H1 (cell line): ENCODE data around the gene ZBTB20. TPM values are rescaled to one million over a fixed set of nuclear protein-coding genes. Genes with fewer than 3 reads are reported as not detected.

Source experiments
- CTCF ChIA-PET: fragments of 300-600 bp; sonication (Branson Sonifier 250); formaldehyde crosslinking; loops from one replicate; lab custom pipeline; 2021; ENCODE audit not compliant: partially characterized antibody; lab: Charles Lee
- POLR2A ChIA-PET: fragments of 300-600 bp; sonication (Branson Sonifier 250); formaldehyde crosslinking; loops from one replicate; lab custom pipeline; 2021; ENCODE audit warnings: inconsistent platforms; ENCODE audit not compliant: partially characterized antibody; lab: Charles Lee
- DNase-seq, 2 experiments: peaks; one replicate each; pipeline versions ENCODE4 v3.0.0 to v3.0.0-alpha.2; 2010 to 2022; ENCODE audit warnings: low spot score in 2 of 2, low read depth in 1 of 2, mixed read lengths in 1 of 2
- FAIRE-seq: peaks from 2 replicates; lab custom pipeline; 2011; peaks lifted over from hg19 to GRCh38; lab: Jason Lieb, UNC
- H2AFZ ChIP-seq: 2 replicates; pipeline ENCODE4 v1.8.1; 2012; ENCODE audit warnings: low read length, inconsistent platforms
- H2AK5ac ChIP-seq: 2 replicates; pipeline ENCODE4 v1.6.1; 2013; ENCODE audit warnings: low read depth, low read length
- H2BK120ac ChIP-seq: replicated peaks from 2 replicates; pipeline ENCODE3; 2013; ENCODE audit warnings: low read depth, low read length, inconsistent platforms
- H2BK12ac ChIP-seq: 2 replicates; pipeline ENCODE4 v1.6.1; 2013; ENCODE audit warnings: low read depth, low read length
- H2BK15ac ChIP-seq: 2 replicates; pipeline ENCODE4 v1.6.1; 2013; ENCODE audit warnings: low read length
- H2BK20ac ChIP-seq: 2 replicates; pipeline ENCODE4 v1.6.1; 2013; ENCODE audit warnings: low read length
- H2BK5ac ChIP-seq: 2 replicates; pipeline ENCODE4 v1.6.1; 2013; ENCODE audit warnings: low read depth, low read length
- H3K14ac ChIP-seq: 2 replicates; pipeline ENCODE4 v1.6.1; 2013; ENCODE audit warnings: inconsistent platforms; ENCODE audit not compliant: insufficient read length
- H3K18ac ChIP-seq: 2 replicates; pipeline ENCODE4 v1.6.1; 2013; ENCODE audit warnings: low read length; ENCODE audit errors: extremely low read depth
- H3K23ac ChIP-seq: 2 replicates; pipeline ENCODE4 v1.6.1; 2013; ENCODE audit warnings: inconsistent platforms; ENCODE audit not compliant: insufficient read length
- H3K23me2 ChIP-seq: 2 replicates; pipeline ENCODE4 v1.6.1; 2013; ENCODE audit warnings: low read depth, low read length
- H3K27ac ChIP-seq: 2 replicates; pipeline ENCODE4 v1.6.1; 2011; ENCODE audit warnings: low read depth, low read length, inconsistent platforms
- H3K27me3 ChIP-seq, 4 experiments: replicated peaks in 1 of 4; 1 replicate in 1 of 4; 2 replicates in 3 of 4; pipeline versions ENCODE4 v1.6.1 to v1.8.1; 2011 to 2013; ENCODE audit warnings: low read length in 3 of 4, mild to moderate bottlenecking in 3 of 4, inconsistent platforms in 2 of 4, mixed read lengths in 2 of 4, moderate library complexity in 1 of 4; ENCODE audit not compliant: control insufficient read depth in 3 of 4, insufficient read depth in 3 of 4; ENCODE audit errors: extremely low read depth in 1 of 4
- H3K36me3 ChIP-seq, 4 experiments: 2 replicates each; pipeline versions ENCODE4 v1.6.1 to v1.8.1; 2011 to 2013; ENCODE audit warnings: mild to moderate bottlenecking in 4 of 4, low read length in 3 of 4, moderate library complexity in 2 of 4, control low read depth in 1 of 4, inconsistent platforms in 1 of 4; ENCODE audit not compliant: insufficient read depth in 4 of 4, control insufficient read depth in 2 of 4
- H3K4ac ChIP-seq: replicated peaks from 2 replicates; pipeline ENCODE3; 2013; ENCODE audit warnings: low read length, low read depth, mixed read lengths, inconsistent platforms; ENCODE audit not compliant: insufficient read length
- H3K4me1 ChIP-seq, 4 experiments: replicated peaks in 1 of 4; 1 replicate in 1 of 4; 2 replicates in 3 of 4; pipeline versions ENCODE4 v1.6.1 to v1.8.1; 2011 to 2013; ENCODE audit warnings: low read length in 3 of 4, inconsistent platforms in 2 of 4, mixed read lengths in 1 of 4; ENCODE audit not compliant: insufficient read depth in 4 of 4, control insufficient read depth in 3 of 4
- H3K4me2 ChIP-seq, 2 experiments: 2 replicates each; pipeline versions ENCODE4 v1.6.1 to v1.8.1; 2011 to 2013; ENCODE audit warnings: low read depth in 2 of 2, low read length in 2 of 2, control low read depth in 1 of 2, inconsistent platforms in 1 of 2, mild to moderate bottlenecking in 1 of 2; ENCODE audit not compliant: insufficient read depth in 1 of 2
- H3K4me3 ChIP-seq, 4 experiments: fragments of 200-600, 300-600 bp in 1 of 4; sonication (generic), shearing (Covaris generic), sonication (Bioruptor Twin) in 1 of 4; 2 replicates each; pipeline versions ENCODE4 v1.5.1 to v1.8.1; 2011 to 2016; ENCODE audit warnings: low read length in 4 of 4, low read depth in 3 of 4, control low read depth in 2 of 4, inconsistent platforms in 2 of 4, mild to moderate bottlenecking in 2 of 4, mixed read lengths in 1 of 4, moderate library complexity in 1 of 4; ENCODE audit not compliant: insufficient read depth in 2 of 4; ENCODE audit errors: extremely low read depth in 1 of 4
- H3K56ac ChIP-seq: replicated peaks from 2 replicates; pipeline ENCODE3; 2013; ENCODE audit warnings: low read depth, mild to moderate bottlenecking, mixed read lengths, low read length, inconsistent platforms; ENCODE audit not compliant: insufficient read length
- H3K79me1 ChIP-seq: 2 replicates; pipeline ENCODE4 v1.6.1; 2013; ENCODE audit warnings: low read depth, low read length, control low read depth
- H3K79me2 ChIP-seq, 2 experiments: 2 replicates each; pipeline versions ENCODE4 v1.6.1 to v1.8.1; 2012 to 2013; ENCODE audit warnings: low read length in 2 of 2, mild to moderate bottlenecking in 2 of 2, inconsistent platforms in 1 of 2; ENCODE audit not compliant: insufficient read depth in 2 of 2, control insufficient read depth in 1 of 2
- H3K9ac ChIP-seq, 4 experiments: replicated peaks in 1 of 4; 1 replicate in 1 of 4; 2 replicates in 3 of 4; pipeline versions ENCODE4 v1.6.1 to v1.8.1; 2011 to 2013; ENCODE audit warnings: low read depth in 3 of 4, low read length in 3 of 4, control low read depth in 2 of 4, mild to moderate bottlenecking in 2 of 4, moderate library complexity in 2 of 4, inconsistent platforms in 1 of 4; ENCODE audit errors: extremely low read depth in 1 of 4
- H3K9me3 ChIP-seq, 2 experiments: 2 replicates each; pipeline versions ENCODE4 v1.6.1 to v1.8.1; 2012 to 2013; ENCODE audit warnings: mild to moderate bottlenecking in 2 of 2, moderate library complexity in 2 of 2, control low read depth in 1 of 2, inconsistent platforms in 1 of 2, low read depth in 1 of 2, low read length in 1 of 2, mixed read lengths in 1 of 2; ENCODE audit not compliant: insufficient read depth in 2 of 2
- H4K20me1 ChIP-seq, 2 experiments: replicated peaks in 1 of 2; 2 replicates each; pipeline versions ENCODE3 to v1.8.1; 2011 to 2013; ENCODE audit warnings: inconsistent platforms in 2 of 2, low read length in 2 of 2, mild to moderate bottlenecking in 1 of 2; ENCODE audit not compliant: insufficient read depth in 2 of 2, control insufficient read depth in 1 of 2
- H4K5ac ChIP-seq: 2 replicates; pipeline ENCODE4 v1.6.1; 2013; ENCODE audit warnings: low read length, low read depth, mixed read lengths, inconsistent platforms; ENCODE audit not compliant: insufficient read length
- H4K8ac ChIP-seq: 2 replicates; pipeline ENCODE4 v1.8.0; 2013; ENCODE audit warnings: mild to moderate bottlenecking, moderate library complexity, low read length, inconsistent platforms; ENCODE audit not compliant: insufficient read depth; ENCODE audit errors: extremely low read depth
- H4K91ac ChIP-seq: replicated peaks from 2 replicates; pipeline ENCODE3; 2013; ENCODE audit warnings: low read length, mixed read lengths, inconsistent platforms; ENCODE audit not compliant: insufficient read length
- NRF1 ChIP-seq: IDR thresholded peaks from 2 replicates; pipeline ENCODE4 v1.6.1; 2011; ENCODE audit warnings: mild to moderate bottlenecking, low read depth, low read length, improper control_type of control experiment
- SP1 ChIP-seq: IDR thresholded peaks from 2 replicates; pipeline ENCODE4 v1.6.1; 2011; ENCODE audit warnings: low read depth, low read length
- TAF7 ChIP-seq: optimal IDR thresholded peaks from 2 replicates; pipeline ENCODE3; 2011; ENCODE audit warnings: low read depth, mild to moderate bottlenecking, inconsistent platforms, low read length, moderate library complexity, borderline replicate concordance
- WGBS, 2 experiments: shearing (Covaris generic) in 1 of 2; methylation state at CpG; one replicate each; pipeline versions ENCODE4 v1.1.6 to v1.1.7; 2013 to 2015; ENCODE audit warnings: low lambda C conversion rate in 2 of 2, mixed read lengths in 2 of 2, inconsistent platforms in 1 of 2, low coverage in 1 of 2, missing lambda C conversion rate in 1 of 2; ENCODE audit not compliant: insufficient replicate concordance in 2 of 2, insufficient coverage in 1 of 2, insufficient read length in 1 of 2; ENCODE audit errors: extremely low coverage in 1 of 2, missing lambda C conversion rate in 1 of 2; 5-methylcytosine and 5-hydroxymethylcytosine counted together
- polyA plus RNA-seq, 7 experiments: library from polyadenylated mRNA; depleted of rRNA in 3 of 7; stranded (reverse) in 5 of 7; unstranded in 2 of 7; fragments of >200 nt in 5 of 7; fragments of 200-250 nt in 2 of 7; gene quantifications; 1 replicate in 5 of 7; 2 replicates in 1 of 7; 4 replicates in 1 of 7; pipeline versions ENCODE4 v1.2.1 to v1.2.3, GENCODE V29; 2011 to 2013; ENCODE audit warnings: missing spikeins in 2 of 7, mixed read lengths in 2 of 7
- total RNA-seq: library from RNA; stranded (reverse); fragmentation: NEBNext Ultra II Directional; extraction: Animal tissue kit (Norgen Biotek cat#: 25700); gene quantifications from 2 replicates; pipeline ENCODE4 v1.2.1, GENCODE V29; 2021

The ZBTB20 gene
- total and polyA plus RNA-seq, 2 of the 8 experiments (the other 6 are each of a cell fraction or from before 2014, with no cell fraction given): 0.35 to 1.3 TPM

DNA sequence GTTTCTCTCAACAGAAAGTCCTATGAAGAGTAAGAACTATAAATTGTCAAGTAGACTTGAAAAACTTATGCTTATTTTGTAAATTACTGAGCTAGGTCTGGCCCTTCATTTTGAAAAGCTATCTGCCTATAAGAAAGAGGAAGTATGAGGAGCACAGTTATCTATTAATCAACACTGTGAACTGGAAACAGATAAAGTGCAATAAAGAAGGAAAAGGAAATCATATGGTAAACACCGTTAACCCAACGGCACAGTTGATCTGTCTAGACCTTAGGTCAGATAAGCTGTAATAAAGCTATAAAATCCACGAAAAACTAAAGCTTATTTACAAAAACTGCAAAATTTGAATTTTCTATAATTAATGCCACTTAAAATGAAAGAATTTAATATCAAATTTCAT lies 242.5 kb downstream of the ZBTB20 start:
- Histone ChIP-seq H4K91ac (no peak overlapping the region), H2BK20ac (no peak overlapping the region), H2AFZ (no peak overlapping the region), H4K20me1 (peaks cover 0 to 2% of the 10 kb centered on the region in 2 experiments), H3K36me3 (no peaks in the 10 kb centered on the region)
- TF ChIP-seq TAF7 (no peak), NRF1 (no peak), SP1 (no peak)
- TF ChIP-seq, all 59 proteins: peak for 0
- Histone ChIP-seq H3K79me1 (no peaks in the 10 kb centered on the region), H3K4me3 (no peak overlapping the region), H3K4me2 (no peak overlapping the region), H3K4ac (no peak overlapping the region), H3K27ac (no peak overlapping the region), H3K27me3 (peaks cover 0 to 6% (median under 1%) of the 10 kb centered on the region in 4 experiments; a peak in 4 of 7 replicates), H4K5ac (no peak overlapping the region), H3K56ac (no peak overlapping the region), H2BK5ac (no peak overlapping the region), H2AK5ac (no peak overlapping the region), H2BK120ac (no peak overlapping the region), H3K9ac (no peak overlapping the region), H2BK12ac (no peak overlapping the region), H3K9me3 (no peaks in the 10 kb centered on the region), H2BK15ac (no peak overlapping the region), H3K18ac (no peak overlapping the region), H3K23me2 (no peaks in the 10 kb centered on the region), H3K14ac (no peak overlapping the region), H3K23ac (no peak overlapping the region), H4K8ac (no peak overlapping the region), H3K79me2 (no peaks in the 10 kb centered on the region), H3K4me1 (peaks cover 0 to 7% (median 5%) of the 10 kb centered on the region in 4 experiments; a peak in 4 of 7 replicates)
- FAIRE-seq (no peak), DNase-seq (no peak)
- 82% methylated on average over 3 of the region's 3 CpGs; no CpG with 5 or more reads in 1 of the 2 experiments for WGBS, 2 experiments
- CTCF ChIA-PET: interaction anchor here (0.9 kb wide), 1 partner anchor 46 kb away, joined by 4 read pairs; no protein-coding TSS in a partner anchor
- POLR2A ChIA-PET: no interaction called here
